Measurements from ENCODE around the gene RP2.

RP2 gene

GRCh38 chrX:46927718-46928117 is 90.9 kb downstream of the RP2 start:
- DNase-seq: no peak

DNA sequence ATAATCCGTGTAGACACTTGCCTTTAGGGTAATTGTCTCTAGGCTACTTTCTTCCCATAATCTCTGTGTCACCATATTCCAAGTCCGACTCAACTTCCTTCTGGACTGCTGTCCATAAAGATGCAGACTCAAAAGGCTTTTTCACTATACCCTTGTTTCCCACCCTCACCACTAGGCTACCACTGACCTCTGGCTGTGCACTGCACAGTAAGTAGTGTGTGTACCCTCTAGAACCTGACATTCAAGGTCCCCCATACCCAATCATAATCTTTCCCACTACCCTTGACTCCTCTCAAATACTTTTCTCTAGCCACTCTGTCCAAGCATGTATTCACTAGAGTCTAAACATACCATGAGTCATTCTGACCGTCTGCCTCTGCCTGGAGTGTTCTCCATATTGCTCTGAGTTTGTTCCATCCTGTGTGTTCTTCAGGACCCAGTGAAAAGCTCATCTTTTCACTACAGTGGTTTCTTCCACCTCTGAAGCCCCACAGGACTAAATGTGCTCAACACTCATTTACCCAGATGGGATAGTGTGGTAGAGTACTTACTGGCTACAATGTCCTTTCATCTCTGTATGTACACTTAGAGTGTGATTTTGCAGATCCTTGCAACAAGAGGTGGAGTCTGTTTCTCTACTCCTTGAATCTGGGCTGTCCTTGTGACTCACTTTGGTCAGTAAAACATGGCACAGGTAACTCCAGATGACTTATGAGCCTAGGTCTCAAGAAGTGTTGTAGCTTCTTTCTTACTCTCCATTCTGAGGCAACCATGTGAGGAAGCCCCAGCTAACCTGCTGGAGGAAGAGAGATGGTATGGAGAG is 92.8 kb downstream of the RP2 start:
- DNase-seq: no peak
